Endodermal cell (in vitro differentiated cells): ENCODE measurements around the gene BAK1. TPM values are rescaled to one million over a fixed set of nuclear protein-coding genes. Genes with fewer than 3 reads are reported as not detected.

Experiments used
- DNase-seq: peaks from one replicate; pipeline ENCODE4 v3.0.0-alpha.2; 2017
- H3K27ac ChIP-seq: 2 replicates; pipeline ENCODE4 v1.5.1; 2013; ENCODE audit warnings: mild to moderate bottlenecking, low read depth, low read length, moderate library complexity
- H3K27me3 ChIP-seq: 2 replicates; pipeline ENCODE4 v1.6.1; 2013; ENCODE audit warnings: mild to moderate bottlenecking, low read length, moderate library complexity; ENCODE audit not compliant: insufficient read depth, control insufficient read depth, poor library complexity, severe bottlenecking
- H3K36me3 ChIP-seq: 2 replicates; pipeline ENCODE4 v1.7.0; 2013; ENCODE audit warnings: mild to moderate bottlenecking, low read length, moderate library complexity; ENCODE audit not compliant: control insufficient read depth, insufficient read depth
- H3K4me1 ChIP-seq: one replicate; pipeline ENCODE4 v1.7.0; 2013; ENCODE audit warnings: low read length; ENCODE audit not compliant: control insufficient read depth, insufficient read depth
- H3K4me3 ChIP-seq: 2 replicates; pipeline ENCODE4 v1.5.1; 2013; ENCODE audit warnings: mild to moderate bottlenecking, low read length, moderate library complexity
- H3K9ac ChIP-seq: 2 replicates; pipeline ENCODE4 v1.6.1; 2013; ENCODE audit warnings: mild to moderate bottlenecking, low read length, moderate library complexity; ENCODE audit not compliant: poor library complexity, severe bottlenecking; ENCODE audit errors: extremely low read depth
- H3K9me3 ChIP-seq: 2 replicates; pipeline ENCODE4 v1.6.1; 2013; ENCODE audit warnings: mild to moderate bottlenecking, low read length, moderate library complexity; ENCODE audit not compliant: control insufficient read depth
- H3K27ac Mint-ChIP-seq: 2 replicates; pipeline ENCODE4 v1.8.0; 2020; ENCODE audit warnings: mixed read lengths
- H3K27me3 Mint-ChIP-seq: 2 replicates; pipeline ENCODE4 v1.8.0; 2021; ENCODE audit warnings: mild to moderate bottlenecking, mixed read lengths; ENCODE audit not compliant: insufficient read depth
- H3K36me3 Mint-ChIP-seq: 2 replicates; pipeline ENCODE4 v1.8.0; 2020; ENCODE audit warnings: low read depth, mixed read lengths
- H3K4me1 Mint-ChIP-seq: 2 replicates; pipeline ENCODE4 v1.8.0; 2020; ENCODE audit warnings: mixed read lengths
- H3K4me3 Mint-ChIP-seq: 2 replicates; pipeline ENCODE4 v1.8.0; 2020; ENCODE audit warnings: mild to moderate bottlenecking, moderate library complexity, mixed read lengths
- H3K9me3 Mint-ChIP-seq: 2 replicates; pipeline ENCODE4 v1.8.0; 2020; ENCODE audit warnings: mild to moderate bottlenecking, mixed read lengths
- CTCF ChIP-seq: fragments of 200-600 bp; sonication (generic); conservative IDR thresholded peaks from 2 replicates; pipeline ENCODE4 v1.5.0; 2021; ENCODE audit warnings: antibody characterized with exemption, mild to moderate bottlenecking
- WGBS, 2 experiments: methylation state at CpG; one replicate each; pipeline versions ENCODE4 v1.1.5 to v1.1.7; 2013; ENCODE audit warnings: missing lambda C conversion rate in 2 of 2, mixed read lengths in 1 of 2; ENCODE audit not compliant: insufficient coverage in 1 of 2, insufficient read length in 1 of 2; 5-methylcytosine and 5-hydroxymethylcytosine counted together
- total RNA-seq, 2 donors: library from RNA; stranded (reverse); fragmentation: NEBNext Ultra II Directional in 1 of 2; extraction: Animal tissue kit (Norgen Biotek cat#: 25700) in 1 of 2; gene quantifications; 2 replicates in 1 of 2; 3 replicates in 1 of 2; pipeline ENCODE4 v1.2.1, GENCODE V29; 2021

BAK1 gene
- total RNA-seq, 2 donors from 2014 or later: 39.9 to 41.2 TPM

GRCh38 chr6:33584700-33585402, 4.8 kb upstream of the BAK1 start:
- Histone ChIP-seq H3K27ac (no peak overlapping the region), H3K9ac (no peak overlapping the region), H3K4me3 (no peak overlapping the region), H3K36me3 (no peaks in the 10 kb centered on the region), H3K4me1 (peaks cover under 1% of the 10 kb centered on the region), H3K9me3 (no peaks in the 10 kb centered on the region), H3K27me3 (no peaks in the 10 kb centered on the region)
- WGBS, 2 experiments: 90 to 91% methylated on average over 9 to 11 of the region's 11 CpGs
- H3K4me1 Mint-ChIP-seq: peaks cover 3% of the 10 kb centered on the region
- H3K27me3 Mint-ChIP-seq: no peaks in the 10 kb centered on the region
- no peaks in the 10 kb centered on the region for H3K9me3 Mint-ChIP-seq
- no peak overlapping the region for H3K27ac Mint-ChIP-seq
- H3K36me3 Mint-ChIP-seq: no peaks in the 10 kb centered on the region
- H3K4me3 Mint-ChIP-seq: no peak overlapping the region
- no peak for TF ChIP-seq CTCF
- peak; percentile 38 for DNase-seq

GRCh38 chr6:33583591-33584155, 3.6 kb upstream of the BAK1 start:
- H3K4me3 ChIP-seq: no peak overlapping the region
- Mint-ChIP-seq H3K27ac (no peak overlapping the region), H3K4me1 (peaks cover 4% of the 10 kb centered on the region), H3K27me3 (no peaks in the 10 kb centered on the region), H3K9me3 (no peaks in the 10 kb centered on the region), H3K36me3 (no peaks in the 10 kb centered on the region), H3K4me3 (no peak overlapping the region)
- no peak overlapping the region for H3K9ac ChIP-seq
- H3K36me3 ChIP-seq: no peaks in the 10 kb centered on the region
- DNase-seq: peak; percentile 87
- H3K27ac ChIP-seq: no peak overlapping the region
- TF ChIP-seq CTCF: peak; percentile 67
- H3K9me3 ChIP-seq: no peaks in the 10 kb centered on the region
- no peaks in the 10 kb centered on the region for H3K27me3 ChIP-seq
- H3K4me1 ChIP-seq: no peaks in the 10 kb centered on the region
- 81 to 91% methylated on average over 4 to 8 of the region's 8 CpGs for WGBS, 2 experiments

GRCh38 chr6:33581186-33581585, 1.1 kb upstream of the BAK1 start:
- H3K27ac ChIP-seq: no peak overlapping the region
- H3K4me1 Mint-ChIP-seq: peaks cover 7% of the 10 kb centered on the region
- H3K4me3 ChIP-seq: no peak overlapping the region
- H3K4me1 ChIP-seq: no peaks in the 10 kb centered on the region
- no peaks in the 10 kb centered on the region for H3K27me3 ChIP-seq
- H3K36me3 ChIP-seq: peaks cover 19% of the 10 kb centered on the region
- no peak for DNase-seq
- no peaks in the 10 kb centered on the region for H3K9me3 Mint-ChIP-seq
- no peaks in the 10 kb centered on the region for H3K27me3 Mint-ChIP-seq
- H3K9ac ChIP-seq: no peak overlapping the region
- WGBS, 2 experiments: 96 to 98% methylated on average over 3 to 5 of the region's 5 CpGs
- H3K4me3 Mint-ChIP-seq: no peak overlapping the region
- H3K36me3 Mint-ChIP-seq: peaks cover 15% of the 10 kb centered on the region
- no peaks in the 10 kb centered on the region for H3K9me3 ChIP-seq
- H3K27ac Mint-ChIP-seq: no peak overlapping the region
- TF ChIP-seq CTCF: no peak
